CD4-positive, alpha-beta T cell (primary cell): ENCODE measurements around the gene ASTN2. TPM values are rescaled to one million over a fixed set of nuclear protein-coding genes. Genes with fewer than 3 reads are reported as not detected.

Experiments used
- ATAC-seq: fragments of 200-7000 bp; cut with Tn5 transposase; one replicate; pipeline ENCODE4 v1.10.0; 2022; ENCODE audit warnings: mild to moderate bottlenecking; ENCODE audit not compliant: poor library complexity
- CTCF ChIA-PET: fragments of 350-600 bp; sonication (Branson Sonifier 250); formaldehyde crosslinking; loops from one replicate; lab custom pipeline; 2021; ENCODE audit warnings: antibody characterized with exemption, inconsistent platforms; lab: Charles Lee
- POLR2A ChIA-PET: fragments of 350-600 bp; sonication (Branson Sonifier 250); formaldehyde crosslinking; loops from one replicate; lab custom pipeline; 2021; ENCODE audit warnings: antibody characterized with exemption, inconsistent platforms; lab: Charles Lee
- DNase-seq, 14 experiments: peaks; one replicate each; pipeline ENCODE4 v3.0.0-alpha.2; 2013 to 2020; ENCODE audit warnings: mixed read lengths in 2 of 14
- H3K27ac ChIP-seq, 2 donors: one replicate each; pipeline versions ENCODE4 v1.5.1 to v1.7.0; 2013; ENCODE audit warnings: low read length in 2 of 2, low read depth in 1 of 2, mild to moderate bottlenecking in 1 of 2
- H3K27me3 ChIP-seq, 2 experiments: 1 replicate in 1 of 2; 2 replicates in 1 of 2; pipeline versions ENCODE4 v1.6.1 to v1.7.0; 2013; ENCODE audit warnings: low read length in 2 of 2, control low read depth in 1 of 2, mild to moderate bottlenecking in 1 of 2, moderate library complexity in 1 of 2; ENCODE audit not compliant: insufficient read depth in 2 of 2, control insufficient read depth in 1 of 2
- H3K36me3 ChIP-seq: one replicate; pipeline ENCODE4 v1.6.1; 2013; ENCODE audit warnings: low read length, control low read depth; ENCODE audit not compliant: insufficient read depth
- H3K4me1 ChIP-seq: one replicate; pipeline ENCODE4 v1.6.1; 2013; ENCODE audit warnings: low read length, control low read depth; ENCODE audit not compliant: insufficient read depth
- H3K4me3 ChIP-seq: one replicate; pipeline ENCODE4 v1.5.1; 2013; ENCODE audit warnings: mild to moderate bottlenecking, low read length, moderate library complexity
- H3K9me3 ChIP-seq, 2 experiments: 1 replicate in 1 of 2; 2 replicates in 1 of 2; pipeline versions ENCODE4 v1.6.1 to v1.7.0; 2013; ENCODE audit warnings: low read length in 2 of 2, mild to moderate bottlenecking in 2 of 2, control low read depth in 1 of 2, moderate library complexity in 1 of 2; ENCODE audit not compliant: control insufficient read depth in 1 of 2, insufficient read depth in 1 of 2
- H3K27ac Mint-ChIP-seq: one replicate; pipeline ENCODE4 v1.8.0; 2020; ENCODE audit warnings: mixed read lengths
- H3K27me3 Mint-ChIP-seq: one replicate; pipeline ENCODE4 v1.8.0; 2021; ENCODE audit warnings: mixed read lengths
- H3K36me3 Mint-ChIP-seq: one replicate; pipeline ENCODE4 v1.8.0; 2021; ENCODE audit warnings: low read depth, mixed read lengths
- H3K4me1 Mint-ChIP-seq: one replicate; pipeline ENCODE4 v1.8.0; 2021; ENCODE audit warnings: low read depth, mixed read lengths
- H3K4me3 Mint-ChIP-seq: one replicate; pipeline ENCODE4 v1.8.0; 2020; ENCODE audit warnings: mild to moderate bottlenecking, mixed read lengths
- H3K9me3 Mint-ChIP-seq: one replicate; pipeline ENCODE4 v1.8.0; 2020; ENCODE audit warnings: mixed read lengths
- CTCF ChIP-seq: fragments of 200-600 bp; IDR thresholded peaks from one replicate; pipeline ENCODE4 v1.8.0; 2022; ENCODE audit warnings: antibody characterized with exemption, mild to moderate bottlenecking
- intact Hi-C, 2 experiments: fragments of 100-400 bp; cut with DNase I in 1 of 2; cut with micrococcal nuclease in 1 of 2; formaldehyde crosslinking; loops; one replicate each; pipeline versions ENCODE4 v1.15.1 to v1.9.0; 2023 to 2025; cut with DNase I, micrococcal nuclease
- total RNA-seq, 174 experiments: library from RNA in 2 of 174; stranded (reverse) in 2 of 174; gene quantifications; one replicate each; pipeline ENCODE4 v1.2.3 and lab custom pipeline; 2021 to 2026

Gene ASTN2
- total RNA-seq, 2 experiments from 2014 or later = 2.3 to 2.4 TPM

- Histone ChIP-seq H3K36me3 (no peaks in the 10 kb centered on the region), H3K9me3 (no peaks in the 10 kb centered on the region), H3K27me3 (no peaks in the 10 kb centered on the region), H3K4me1 (no peaks in the 10 kb centered on the region), H3K27ac (no peak overlapping the region), H3K4me3 (no peak overlapping the region)
- no peaks in the 10 kb centered on the region for H3K9me3 Mint-ChIP-seq
- no peak for DNase-seq
- no peak overlapping the region for H3K4me3 Mint-ChIP-seq
- no peaks in the 10 kb centered on the region for H3K4me1 Mint-ChIP-seq
- H3K27ac Mint-ChIP-seq = no peak overlapping the region
- CTCF ChIA-PET = interaction anchor here (1.6 kb wide), 1 partner anchor 19 kb away, joined by 3 read pairs; no protein-coding TSS in a partner anchor
- POLR2A ChIA-PET = no interaction called here
- intact Hi-C loops = loop anchor here in 1 of 2 experiments (10.0 kb wide), 1 partner anchor 1811 kb away; the partner anchor contains the start of gene TEX48
- no peaks in the 10 kb centered on the region for H3K36me3 Mint-ChIP-seq
- no peak for TF ChIP-seq CTCF
- no peaks in the 10 kb centered on the region for H3K27me3 Mint-ChIP-seq
- ATAC-seq = no peak
These were observed 919.1 kb downstream of the ASTN2 start for GRCh38 chr9:116495725-116496124.

GRCh38 chr9:116494815-116495634 lies 919.8 kb downstream of the ASTN2 start:
- peak; percentile 43 for TF ChIP-seq CTCF
- DNase-seq (peak in 5 of 14 experiments; percentile 3 to 34 (median 19)), ATAC-seq (no peak)
- POLR2A ChIA-PET = no interaction called here
- H3K36me3 Mint-ChIP-seq = no peaks in the 10 kb centered on the region
- no peaks in the 10 kb centered on the region for H3K9me3 Mint-ChIP-seq
- Histone ChIP-seq H3K4me3 (no peak overlapping the region), H3K36me3 (no peaks in the 10 kb centered on the region), H3K27ac (no peak overlapping the region), H3K9me3 (no peaks in the 10 kb centered on the region), H3K4me1 (no peaks in the 10 kb centered on the region), H3K27me3 (no peaks in the 10 kb centered on the region)
- no peaks in the 10 kb centered on the region for H3K4me1 Mint-ChIP-seq
- intact Hi-C loops = loop anchor here in 1 of 2 experiments (10.0 kb wide), 1 partner anchor 1810 kb away; the partner anchor contains the start of gene TEX48
- no peak overlapping the region for H3K4me3 Mint-ChIP-seq
- no peak overlapping the region for H3K27ac Mint-ChIP-seq
- CTCF ChIA-PET = interaction anchor here (1.6 kb wide), 1 partner anchor 20 kb away, joined by 3 read pairs; no protein-coding TSS in a partner anchor
- H3K27me3 Mint-ChIP-seq = no peaks in the 10 kb centered on the region

GRCh38 chr9:116493183-116493860 lies 921.5 kb downstream of the ASTN2 start:
- Histone ChIP-seq H3K9me3 (no peaks in the 10 kb centered on the region), H3K4me3 (no peak overlapping the region), H3K4me1 (no peaks in the 10 kb centered on the region), H3K27me3 (no peaks in the 10 kb centered on the region), H3K27ac (no peak overlapping the region), H3K36me3 (no peaks in the 10 kb centered on the region)
- no peaks in the 10 kb centered on the region for H3K9me3 Mint-ChIP-seq
- TF ChIP-seq CTCF = no peak
- no peak overlapping the region for H3K4me3 Mint-ChIP-seq
- no peaks in the 10 kb centered on the region for H3K4me1 Mint-ChIP-seq
- ChIA-PET CTCF (no interaction called here), POLR2A (no interaction called here)
- no peak overlapping the region for H3K27ac Mint-ChIP-seq
- intact Hi-C loops = loop anchor here in 1 of 2 experiments (10.0 kb wide), 1 partner anchor 1809 kb away; the partner anchor contains the start of gene TEX48
- no peaks in the 10 kb centered on the region for H3K36me3 Mint-ChIP-seq
- no peak for DNase-seq
- no peaks in the 10 kb centered on the region for H3K27me3 Mint-ChIP-seq
- ATAC-seq = no peak
